ENCODE data around the gene RBP4.

Gene RBP4

GRCh38 chr10:93604146-93604545 is 3.1 kb upstream of the RBP4 start:
- DNase-seq (ENCODE audit: low read depth), result no peak
- no peak for TF ChIP-seq CTCF (conservative IDR thresholded peaks at IDR 0.05; ENCODE audit: low read depth, low read length)
- H3K4me3 ChIP-seq (ENCODE audit: low read depth, low read length), result no peak overlapping the region

DNA sequence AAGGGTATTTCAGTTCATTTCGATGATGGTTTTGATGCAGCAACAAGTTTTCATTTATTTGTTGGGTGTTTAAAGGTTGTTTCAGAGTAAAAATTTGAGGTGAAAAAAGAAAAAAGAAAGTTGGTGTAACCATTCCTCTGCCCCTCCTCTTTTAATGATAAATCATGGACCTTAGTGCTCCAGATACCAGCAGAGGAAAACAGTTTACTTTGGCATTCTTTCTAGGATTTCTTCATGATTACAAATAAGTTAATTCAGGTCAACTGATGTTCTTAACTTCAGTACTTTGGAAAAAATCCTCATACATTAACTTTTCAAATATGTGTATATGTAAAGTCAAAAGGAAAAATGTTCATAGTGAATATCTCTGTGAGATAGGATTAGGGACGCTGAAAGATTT is 2.0 kb upstream of the RBP4 start:
- no peak overlapping the region for H3K4me3 ChIP-seq (ENCODE audit: low read depth, low read length)
- DNase-seq (ENCODE audit: low read depth), result no peak
- no peak for TF ChIP-seq CTCF (conservative IDR thresholded peaks at IDR 0.05; ENCODE audit: low read depth, low read length)

DNA sequence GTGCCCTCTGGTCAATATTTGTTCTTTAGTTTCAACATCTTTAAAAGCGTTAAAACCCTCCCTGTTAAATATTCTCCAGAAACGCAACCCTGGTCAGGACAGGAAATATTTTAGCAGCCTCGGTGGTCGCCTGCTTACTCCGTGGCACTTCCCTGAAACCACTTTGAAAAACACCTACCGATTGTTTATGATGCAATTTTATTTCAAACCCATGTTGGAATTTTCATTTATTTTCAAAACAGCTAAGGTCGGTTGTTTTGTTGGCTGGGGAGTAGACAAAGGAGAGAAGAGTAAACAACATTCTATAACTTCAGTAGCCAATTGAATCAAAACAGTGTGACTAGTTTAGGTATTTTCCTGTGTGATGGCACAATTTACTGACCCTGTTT is 733 bp upstream of the RBP4 start:
- no peak overlapping the region for H3K4me3 ChIP-seq (ENCODE audit: low read depth, low read length)
- no peak for TF ChIP-seq CTCF (conservative IDR thresholded peaks at IDR 0.05; ENCODE audit: low read depth, low read length)
- no peak for DNase-seq (ENCODE audit: low read depth)

- TF ChIP-seq CTCF (conservative IDR thresholded peaks at IDR 0.05; ENCODE audit: low read depth, low read length), result no peak
- DNase-seq (ENCODE audit: low read depth), result peak; percentile 53
- no peak overlapping the region for H3K4me3 ChIP-seq (ENCODE audit: low read depth, low read length)
These were observed 439 bp downstream of the RBP4 start for GRCh38 chr10:93600446-93601145.

DNA sequence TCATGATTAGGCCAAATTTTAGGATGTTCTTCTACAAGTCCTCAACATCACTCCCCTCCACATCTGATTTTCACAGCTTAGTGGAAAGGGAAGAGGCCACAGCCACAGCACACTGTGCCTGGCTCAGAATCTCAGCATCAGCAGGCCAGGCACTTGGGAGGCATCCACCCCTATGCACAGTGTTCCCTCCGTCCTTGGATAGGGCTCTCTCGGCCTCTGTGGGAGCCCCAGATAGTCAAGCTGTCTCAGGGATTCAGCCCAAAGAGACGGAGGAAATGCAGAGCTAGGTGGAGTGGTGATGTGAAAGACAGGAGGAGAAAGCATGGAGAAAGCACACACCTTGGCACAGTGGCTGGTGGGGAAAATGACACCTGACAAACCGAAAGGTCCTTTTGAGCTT is 1.3 kb downstream of the RBP4 start:
- no peak overlapping the region for H3K4me3 ChIP-seq (ENCODE audit: low read depth, low read length)
- DNase-seq (ENCODE audit: low read depth), result no peak
- no peak for TF ChIP-seq CTCF (conservative IDR thresholded peaks at IDR 0.05; ENCODE audit: low read depth, low read length)

DNA sequence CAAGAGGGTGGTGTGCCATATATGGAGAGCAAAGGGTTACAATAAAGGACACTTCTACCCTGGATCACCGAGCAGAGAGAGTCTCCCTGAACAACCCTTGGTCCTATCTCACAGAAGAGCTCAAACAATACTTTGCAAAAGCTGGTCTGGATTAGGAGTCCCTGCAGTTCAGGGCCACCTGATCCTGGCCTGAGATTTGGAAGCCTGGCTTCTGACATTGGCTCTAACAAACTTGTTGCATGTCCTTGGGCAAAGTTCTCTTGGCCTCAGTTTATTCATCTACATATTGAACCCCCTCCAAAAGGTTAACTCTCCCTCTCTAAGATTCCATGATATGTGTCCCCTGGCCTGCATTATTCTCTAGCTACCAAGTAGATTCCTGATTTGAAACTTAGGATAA is 1.7 kb downstream of the RBP4 start:
- no peak overlapping the region for H3K4me3 ChIP-seq (ENCODE audit: low read depth, low read length)
- no peak for DNase-seq (ENCODE audit: low read depth)
- no peak for TF ChIP-seq CTCF (conservative IDR thresholded peaks at IDR 0.05; ENCODE audit: low read depth, low read length)

GRCh38 chr10:93598157-93598556 is 2.9 kb downstream of the RBP4 start:
- no peak for TF ChIP-seq CTCF (conservative IDR thresholded peaks at IDR 0.05; ENCODE audit: low read depth, low read length)
- DNase-seq (ENCODE audit: low read depth), result peak; percentile 26
- no peak overlapping the region for H3K4me3 ChIP-seq (ENCODE audit: low read depth, low read length)
